Esophagus mucosa (tissue), 1 donor: ENCODE measurements around the gene CA12. TPM values are rescaled to one million over a fixed set of nuclear protein-coding genes. Genes with fewer than 3 reads are reported as not detected.
A peak's percentile ranks its signal among the peaks of the same experiment; 100 is the strongest.

Source experiments
- ATAC-seq: fragments of 200-7000 bp; cut with Tn5 transposase; one replicate; pipeline ENCODE4 v1.9.1; 2020
- total RNA-seq: library from RNA; stranded (reverse); gene quantifications from one replicate; pipeline ENCODE4 v1.2.4, GENCODE V29; 2023
- donor health status: DM: yes; HTN: yes; CAD: no.

Gene CA12
- total RNA-seq, 1 donor from 2014 or later, result 138 TPM

DNA sequence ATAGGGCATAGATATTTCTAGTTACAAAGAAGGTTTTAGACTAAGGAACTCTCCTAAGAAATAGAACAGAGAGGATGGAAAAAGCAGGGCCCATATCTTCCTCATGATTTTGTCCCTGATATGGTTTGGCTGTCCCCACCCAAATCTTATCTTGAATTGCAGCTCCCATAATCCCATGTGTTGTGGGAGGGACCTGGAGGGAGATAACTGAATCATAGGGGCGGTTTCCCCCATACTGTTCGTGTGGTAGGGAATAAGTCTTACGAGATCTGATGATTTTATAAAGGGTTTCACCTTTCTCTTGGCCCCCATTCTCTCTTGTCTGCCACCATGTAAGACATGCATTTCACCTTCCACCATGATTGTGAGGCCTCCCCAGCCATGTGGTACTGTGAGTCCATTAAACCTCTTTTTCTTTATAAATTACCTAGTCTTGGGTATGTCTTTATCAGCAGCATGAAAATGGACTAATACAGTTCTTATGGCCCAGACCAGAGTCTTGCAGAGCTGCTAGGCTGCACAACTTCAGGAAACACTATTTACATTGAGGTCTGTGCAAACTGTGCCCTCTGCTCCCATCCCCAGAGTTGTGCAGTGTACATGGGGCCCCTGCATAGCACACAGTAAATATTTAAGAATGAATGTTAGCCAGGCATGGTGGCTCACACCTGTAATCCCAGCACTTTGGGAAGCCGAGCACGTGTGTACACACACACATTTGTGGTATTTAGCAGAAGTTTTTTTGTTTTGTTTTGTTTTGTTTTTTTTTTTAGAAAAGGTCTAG lies 20.3 kb upstream of the CA12 start:
- ATAC-seq, result no peak

DNA sequence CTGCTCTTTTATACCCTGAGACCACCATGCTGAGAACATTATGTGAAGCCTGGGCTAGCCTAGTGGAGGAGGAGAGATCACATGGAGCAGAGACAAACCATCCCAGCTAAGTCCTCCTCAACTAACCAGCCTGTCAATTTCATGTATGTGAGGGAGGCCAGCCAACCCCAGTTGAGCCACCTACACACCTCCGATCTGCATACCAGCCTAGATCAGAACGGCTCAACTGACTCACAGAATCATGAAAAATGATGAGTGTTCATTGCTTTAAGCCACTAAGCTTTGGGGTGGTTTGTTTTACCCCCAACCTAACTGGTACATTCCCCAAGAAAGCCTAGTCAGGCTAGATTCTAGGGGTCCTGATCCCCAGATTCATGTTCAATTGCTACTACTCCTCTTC lies 19.4 kb upstream of the CA12 start:
- peak; percentile 60 for ATAC-seq

DNA sequence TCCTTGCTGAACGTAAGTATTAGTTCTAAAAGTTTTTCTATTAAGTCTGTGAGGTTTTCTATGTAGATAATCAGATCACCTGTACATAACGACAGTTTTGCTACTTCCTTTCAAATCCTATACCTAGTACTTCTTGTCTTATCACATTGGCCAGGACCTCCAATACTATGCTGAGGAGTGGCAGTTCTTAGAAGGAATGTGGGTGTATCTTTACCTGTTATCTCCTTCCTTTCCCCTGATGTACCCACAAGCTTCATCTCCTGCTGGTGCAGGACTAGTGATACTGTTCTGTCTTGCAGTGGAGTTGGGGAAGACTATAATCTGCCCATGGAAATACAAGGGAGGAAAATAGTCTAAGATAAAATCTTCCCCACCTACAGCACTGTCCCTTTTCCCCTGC lies 16.8 kb upstream of the CA12 start:
- ATAC-seq, result no peak

DNA sequence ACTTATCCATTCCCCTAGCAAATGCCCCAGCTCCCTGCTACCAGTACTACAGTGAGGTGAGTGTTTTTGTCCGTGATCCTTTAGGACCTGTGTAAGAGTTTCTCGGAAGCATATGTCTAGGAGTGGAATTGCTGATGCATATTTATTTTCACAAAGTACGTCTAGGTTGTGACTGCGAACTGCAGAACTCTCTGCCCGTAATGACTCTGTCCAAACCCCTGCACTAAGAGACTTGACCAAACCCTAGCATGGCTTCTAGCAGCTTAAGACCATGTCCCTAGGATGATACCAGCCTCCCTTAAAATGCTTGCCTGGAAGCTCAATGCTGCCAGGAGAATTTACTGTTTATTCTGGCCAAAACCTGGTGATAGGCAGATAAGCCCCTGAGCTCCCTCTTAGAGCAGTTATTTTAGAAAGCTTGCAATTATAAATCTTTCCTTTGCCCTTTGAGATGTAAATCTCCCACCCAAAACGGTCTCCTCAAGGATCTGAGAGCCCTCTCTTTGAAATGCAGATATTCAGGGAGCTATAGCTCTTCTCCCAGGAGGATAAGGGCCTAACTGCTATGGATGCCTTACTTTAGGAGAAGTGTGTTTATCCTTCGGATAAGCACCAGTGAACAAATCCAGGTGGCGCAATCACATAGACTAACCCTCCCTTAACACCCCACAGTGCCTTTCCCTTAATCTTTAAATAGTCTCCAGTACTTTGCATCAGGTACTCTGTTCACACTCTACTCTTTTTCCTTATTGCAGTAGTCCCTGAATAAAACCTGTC lies 14.7 kb upstream of the CA12 start:
- peak; percentile 69 for ATAC-seq

DNA sequence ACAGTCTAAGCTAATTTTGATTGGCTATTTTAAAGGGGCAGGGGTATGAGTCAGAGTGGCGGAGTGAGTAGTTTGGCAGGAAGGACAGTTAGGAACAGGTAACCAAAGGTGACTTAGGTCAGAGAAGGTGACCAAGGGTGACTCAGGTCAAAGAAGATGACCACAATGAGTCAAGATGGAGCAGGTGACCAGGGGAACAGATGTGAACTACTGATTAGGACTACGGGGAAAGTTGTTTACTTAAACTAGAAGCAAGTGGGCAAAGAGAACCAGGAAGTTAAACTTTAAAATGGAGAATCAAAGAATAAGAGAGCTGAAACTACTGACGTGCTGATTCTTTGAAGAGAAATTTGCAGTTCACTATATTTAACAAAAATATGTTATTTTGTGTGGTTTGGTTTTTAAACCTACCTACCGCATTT lies 14.1 kb upstream of the CA12 start:
- no peak for ATAC-seq

DNA sequence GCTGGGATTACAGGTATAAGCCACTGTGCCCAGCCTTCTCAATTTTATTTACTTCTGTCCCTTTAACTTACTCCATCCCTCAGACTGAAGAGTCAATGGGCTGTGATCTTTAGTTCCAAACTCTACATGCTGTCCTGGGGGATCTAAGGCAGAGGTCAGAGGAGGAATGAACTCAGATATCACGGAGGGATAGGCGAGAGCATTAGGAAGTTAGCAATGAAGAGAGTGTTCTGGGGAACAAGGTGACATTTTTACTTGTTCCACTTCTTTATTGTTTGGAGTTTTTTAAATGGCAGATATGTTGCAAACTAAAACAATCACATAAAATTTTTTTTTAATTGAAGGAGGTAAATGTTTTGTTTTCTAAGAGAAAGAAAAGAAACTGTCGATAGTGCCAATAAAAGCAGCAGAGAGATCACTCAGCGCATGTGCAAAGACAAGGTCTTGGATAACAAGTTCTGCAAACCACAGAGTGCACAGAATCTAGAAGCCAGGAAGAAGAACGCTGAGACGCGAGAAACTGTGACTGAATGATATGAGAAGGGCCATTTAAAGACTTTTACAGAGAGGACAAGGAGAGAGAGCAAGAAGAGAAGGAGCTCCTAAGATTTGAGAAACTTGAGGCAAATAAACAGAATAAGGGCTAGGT lies 10.8 kb upstream of the CA12 start:
- no peak for ATAC-seq

DNA sequence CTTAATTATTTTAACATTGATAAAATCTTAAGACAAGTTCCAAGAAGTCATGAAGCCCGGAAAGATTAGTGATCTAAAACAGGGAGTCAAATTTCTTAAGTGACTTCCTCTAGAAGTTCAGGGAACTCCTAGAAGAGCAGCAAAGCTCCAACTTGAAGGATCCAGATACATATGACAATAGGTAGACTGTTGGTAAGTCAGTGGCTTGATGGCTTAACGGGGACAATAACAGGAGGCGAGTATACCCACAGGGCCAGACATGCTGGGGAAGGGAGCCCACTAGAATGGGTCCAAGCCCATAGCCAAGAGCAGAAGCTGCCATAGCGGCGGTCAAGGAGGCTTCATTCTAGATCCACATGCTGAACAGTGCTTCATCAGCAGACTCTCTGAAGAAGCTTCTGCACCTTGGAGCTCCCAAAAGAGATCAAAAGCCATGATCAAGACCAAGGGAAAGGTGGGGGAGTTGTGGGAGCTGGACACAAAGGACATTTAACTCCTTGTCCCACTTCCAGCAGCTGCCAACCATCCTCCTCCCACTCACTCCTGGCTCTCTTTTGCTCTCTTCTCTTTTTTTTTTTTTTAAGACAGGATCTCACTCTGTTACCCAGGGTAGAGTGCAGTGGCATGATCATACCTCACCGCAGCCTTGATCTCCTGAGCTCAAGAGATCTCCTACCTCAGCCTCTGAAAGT lies 10.2 kb upstream of the CA12 start:
- ATAC-seq, result no peak

DNA sequence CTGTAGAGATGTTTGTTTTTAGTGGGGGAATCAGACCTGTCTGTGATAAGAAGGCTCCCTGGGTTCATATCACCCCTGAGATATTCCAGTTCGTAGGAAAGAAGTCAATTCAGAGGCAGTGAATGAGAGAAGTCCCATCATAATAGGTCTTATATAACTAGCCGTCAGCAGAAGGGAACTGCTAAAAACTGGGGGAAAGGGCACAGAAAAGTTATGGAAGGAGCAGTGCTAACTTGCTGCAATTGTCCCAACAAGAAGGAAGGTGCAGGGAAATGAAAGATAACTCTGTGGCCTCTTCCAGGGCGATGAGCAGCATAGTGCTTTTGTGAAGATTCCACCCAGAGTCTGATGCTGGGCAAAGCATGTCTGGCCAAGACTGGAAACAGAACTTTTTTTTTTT lies 9.0 kb upstream of the CA12 start:
- ATAC-seq, result no peak

DNA sequence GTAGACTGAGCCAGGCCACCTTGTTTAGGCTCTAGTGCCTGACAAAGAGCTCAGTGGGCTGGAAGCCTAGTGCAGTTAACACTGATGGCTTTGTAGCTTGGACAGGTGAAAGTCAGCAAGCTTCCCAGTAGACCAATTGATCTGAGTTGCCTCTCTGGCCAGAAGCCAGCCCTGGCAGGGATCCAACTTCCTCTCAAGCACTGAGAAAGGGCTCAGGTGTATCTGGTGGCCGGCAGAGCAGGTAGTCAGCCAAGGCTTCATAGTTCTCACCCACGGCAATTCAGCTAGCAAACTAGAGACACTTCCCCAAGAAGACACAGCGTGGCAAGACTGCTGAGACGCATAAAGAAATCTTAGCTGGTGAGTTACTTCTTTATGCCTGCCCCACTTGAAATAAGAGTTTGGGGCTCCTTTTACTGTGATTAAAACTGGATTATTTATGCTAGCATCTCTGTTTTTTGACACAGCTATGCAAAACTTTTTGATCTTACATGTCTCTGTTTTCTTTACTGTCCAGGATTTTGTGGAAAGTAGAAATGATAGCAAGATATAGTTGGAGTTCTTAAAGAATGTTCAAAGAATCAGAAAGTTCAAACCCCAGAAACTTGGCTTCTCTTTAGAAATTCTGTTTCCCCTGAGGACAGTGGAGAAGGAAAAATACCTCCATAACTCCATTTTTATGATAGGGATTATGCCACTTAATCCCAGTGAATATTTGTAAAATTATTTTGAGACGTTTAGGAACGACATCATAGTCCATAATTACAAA lies 8.4 kb upstream of the CA12 start:
- ATAC-seq, result peak; percentile 9

DNA sequence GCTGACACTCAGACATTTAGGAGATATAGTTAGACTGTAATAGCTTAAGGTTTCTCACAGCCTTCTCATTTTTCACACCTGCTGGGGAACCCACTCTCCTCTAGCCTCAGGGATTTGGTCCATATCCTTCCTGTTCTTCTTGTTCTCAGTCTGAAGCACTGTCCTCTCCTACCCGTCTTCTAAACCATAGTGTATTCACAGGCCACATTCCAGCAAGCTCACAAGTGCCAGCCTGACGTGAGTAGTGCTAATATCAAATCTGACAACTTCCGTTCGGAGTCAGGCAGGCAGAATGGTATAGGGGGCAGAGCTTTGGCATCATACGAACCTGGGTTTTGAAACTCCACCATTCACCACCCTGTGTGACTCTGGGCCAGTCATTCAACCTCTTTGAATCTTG lies 6.9 kb upstream of the CA12 start:
- peak; percentile 33 for ATAC-seq

DNA sequence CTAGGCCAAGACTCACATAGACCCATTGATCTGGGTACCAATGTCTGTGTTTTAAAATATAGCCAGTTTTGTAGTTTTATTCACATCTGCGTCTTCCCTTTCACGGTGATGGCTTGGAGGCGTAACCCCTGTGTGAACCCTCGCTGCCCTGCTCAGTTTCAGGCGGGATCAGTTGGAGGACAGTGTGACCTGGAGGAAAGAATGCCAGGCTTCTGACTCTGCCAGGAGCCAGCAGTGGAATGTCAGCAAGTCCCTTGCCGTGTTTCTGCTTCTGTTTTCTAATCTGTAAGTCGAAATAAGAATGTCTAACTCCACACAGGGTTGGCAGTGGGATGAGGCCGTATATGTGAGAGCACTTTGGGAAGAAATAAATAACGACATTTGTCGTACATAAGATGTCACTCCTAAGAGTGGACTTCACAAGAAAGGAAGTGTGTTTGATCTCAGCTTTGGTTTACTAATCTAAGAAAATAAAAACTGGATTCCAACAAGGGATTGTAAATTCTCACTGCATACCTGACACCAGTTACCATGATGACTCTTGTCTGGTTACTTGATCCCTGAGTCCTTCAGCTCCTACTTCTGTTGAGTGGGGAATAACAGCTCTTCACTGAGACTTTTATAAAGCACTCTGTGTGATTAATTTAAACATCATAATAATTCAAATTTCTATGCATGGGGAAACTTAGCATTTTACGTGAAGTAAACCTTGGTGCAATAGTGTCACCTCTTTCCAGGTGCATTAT lies 6.3 kb upstream of the CA12 start:
- no peak for ATAC-seq

DNA sequence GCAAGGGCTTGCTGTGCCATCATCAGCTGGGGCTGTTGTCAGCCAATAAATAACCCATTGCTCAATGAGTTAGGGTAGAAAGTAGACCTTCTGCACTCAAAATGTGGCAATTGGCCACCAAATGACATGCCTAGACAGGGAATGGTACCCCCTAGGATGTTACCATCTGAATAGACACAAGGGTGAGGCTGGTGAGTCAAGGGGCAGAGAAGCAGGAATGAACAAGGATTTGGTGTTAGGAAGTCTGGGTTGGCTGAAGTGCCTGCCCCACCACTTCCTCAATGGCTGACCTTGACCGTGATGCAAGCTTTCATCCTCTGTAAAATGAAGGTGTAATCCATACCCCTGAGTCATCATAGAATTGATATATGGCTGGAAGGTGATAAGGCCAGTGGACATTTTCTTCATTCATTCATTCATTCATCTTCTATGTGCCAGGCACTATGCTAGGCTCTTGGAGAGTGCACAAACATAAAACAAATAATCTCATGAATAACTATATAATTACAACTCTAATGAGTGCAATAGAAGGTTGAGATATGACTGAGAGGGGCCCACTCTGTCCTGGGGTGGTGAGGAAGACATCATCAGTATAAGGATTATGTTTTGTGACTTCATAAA lies 4.4 kb upstream of the CA12 start:
- peak; percentile 77 for ATAC-seq

DNA sequence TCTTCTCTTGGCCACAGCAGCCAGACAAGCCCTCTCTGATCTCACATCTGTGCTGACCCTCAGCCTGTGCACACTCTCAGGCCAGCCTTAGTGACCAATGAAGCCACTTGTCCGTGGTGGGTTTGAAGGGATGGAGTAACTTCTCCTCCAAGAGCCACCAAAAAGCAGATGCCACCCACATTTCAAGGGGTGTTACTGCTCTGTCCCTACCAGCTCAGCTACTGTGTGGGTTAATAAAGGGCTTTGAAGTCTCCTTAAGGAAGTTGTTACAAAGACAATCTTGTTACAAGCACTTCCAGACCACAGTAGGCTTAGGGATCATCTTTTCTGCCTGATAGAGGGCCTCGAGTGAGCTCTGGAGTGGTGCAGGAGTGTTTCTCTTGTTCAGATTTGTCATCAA lies 3.3 kb upstream of the CA12 start:
- ATAC-seq, result no peak

DNA sequence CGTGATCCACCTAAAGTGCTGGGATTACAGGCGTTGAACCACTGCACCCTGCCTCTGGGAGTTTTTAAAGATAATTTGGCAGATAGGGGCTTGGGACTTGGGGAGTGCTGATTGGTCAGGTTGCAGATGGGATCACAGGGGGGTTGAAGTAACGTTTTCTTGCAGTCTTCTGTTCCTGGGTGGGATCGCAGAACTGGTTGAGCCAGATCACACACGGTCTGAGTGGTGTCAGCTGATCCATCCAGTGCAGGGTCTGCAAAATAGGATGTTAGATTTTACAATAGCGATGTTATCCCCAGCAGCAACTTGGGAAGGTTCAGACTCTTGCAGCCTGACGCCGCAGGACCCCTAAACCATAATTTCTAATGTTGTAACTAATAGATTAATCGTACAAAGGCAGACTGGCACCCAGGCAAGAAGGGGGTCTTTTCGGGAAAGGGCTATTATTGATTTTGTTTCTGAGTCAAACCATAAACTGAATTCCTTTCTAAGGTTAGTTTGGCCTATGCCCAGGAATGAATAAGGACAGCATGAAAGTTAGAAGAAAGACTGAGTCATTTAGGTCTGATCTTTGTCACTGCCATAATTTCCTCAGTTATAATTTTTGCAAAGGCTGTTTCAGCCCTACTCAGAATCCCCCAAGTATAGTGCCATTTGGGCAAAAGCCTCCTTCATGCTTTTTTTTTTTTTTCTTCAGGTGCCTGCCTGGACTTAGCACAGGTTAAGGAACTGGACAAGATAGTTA lies 1.5 kb upstream of the CA12 start:
- no peak for ATAC-seq

DNA sequence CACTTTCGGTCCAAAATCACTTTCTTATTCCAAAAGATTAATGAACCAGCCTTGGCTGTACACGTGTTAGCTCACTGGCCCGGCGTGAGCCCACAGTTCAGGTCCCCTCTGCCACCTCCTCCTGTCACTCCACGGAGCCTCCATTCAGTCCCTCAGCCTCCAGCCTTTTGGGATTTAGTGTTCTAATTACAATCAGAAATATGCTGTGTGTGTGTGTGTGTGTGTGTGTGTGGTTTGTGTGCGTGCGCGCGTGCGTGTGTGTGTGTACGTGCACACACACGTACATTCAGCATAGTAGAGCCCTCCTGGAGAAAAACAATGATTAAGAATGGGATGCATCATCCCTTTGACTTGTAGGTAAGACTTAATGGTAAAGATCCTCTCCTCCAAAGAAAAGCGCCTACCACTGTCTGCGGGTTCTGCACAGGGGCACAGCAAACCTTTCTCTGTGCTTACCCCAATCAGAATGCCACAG lies 801 bp downstream of the CA12 start:
- no peak for ATAC-seq

DNA sequence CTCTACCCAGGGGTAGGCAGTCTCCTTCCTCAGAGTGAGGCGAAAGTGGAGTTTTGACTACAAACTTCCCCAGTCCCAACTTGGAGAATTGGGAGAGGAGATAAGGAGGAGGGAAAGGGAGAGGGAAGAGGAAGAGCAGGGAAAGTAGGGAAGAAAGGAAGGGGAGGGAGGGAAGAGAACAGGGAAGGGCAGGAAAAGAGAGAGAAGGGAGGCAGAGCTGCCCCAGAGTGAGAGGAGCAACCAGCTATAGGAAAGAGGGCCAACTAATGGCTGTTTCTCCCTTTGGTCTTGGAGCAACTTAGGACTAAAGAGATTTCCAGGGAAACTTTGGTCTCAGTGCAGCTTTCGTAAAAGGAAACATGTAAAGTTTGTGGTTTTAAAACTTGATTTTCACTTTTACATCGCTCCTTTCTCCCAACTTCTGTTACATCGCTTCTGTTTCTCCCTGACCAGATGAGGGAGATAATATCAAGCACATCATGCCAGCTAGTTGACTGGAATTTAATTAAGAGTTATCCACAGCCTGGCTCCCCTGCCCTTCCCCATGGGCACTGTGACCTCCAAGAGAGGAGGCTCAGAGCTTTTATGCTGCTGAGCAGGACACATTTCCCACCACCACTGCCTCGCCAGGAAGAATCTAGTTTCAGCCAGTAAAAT lies 1.4 kb downstream of the CA12 start:
- ATAC-seq, result no peak

DNA sequence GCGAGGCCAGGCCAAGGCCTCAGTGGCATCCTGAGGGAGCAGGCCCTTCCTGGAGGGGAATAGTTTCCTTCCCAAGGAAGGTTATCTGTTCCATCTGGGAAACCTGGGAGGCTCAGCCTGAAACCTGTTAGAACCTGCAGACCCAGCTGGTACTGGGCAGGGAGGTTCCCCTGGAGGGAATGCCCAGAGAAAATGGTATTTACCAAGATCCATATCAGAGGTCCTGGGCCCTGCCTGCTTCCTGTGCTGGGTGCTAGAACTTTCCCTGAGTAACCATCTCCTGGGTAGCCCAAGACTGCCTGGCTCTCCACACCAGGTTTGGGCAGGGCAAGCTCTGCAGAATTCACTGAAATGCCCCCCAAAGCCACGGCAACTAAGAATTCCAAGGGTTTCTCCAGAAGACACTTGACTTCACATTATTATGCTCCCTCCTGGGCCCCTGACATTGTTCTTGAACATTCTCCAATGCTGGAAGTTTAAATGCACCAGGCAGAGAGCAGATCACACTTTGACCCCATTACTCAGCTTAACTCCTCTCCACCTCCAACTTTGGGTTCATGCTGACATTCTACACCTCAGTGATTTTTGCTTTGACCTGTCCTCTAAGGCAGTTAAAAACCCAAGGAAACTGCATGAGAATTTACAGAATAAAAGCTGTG lies 2.0 kb downstream of the CA12 start:
- no peak for ATAC-seq

DNA sequence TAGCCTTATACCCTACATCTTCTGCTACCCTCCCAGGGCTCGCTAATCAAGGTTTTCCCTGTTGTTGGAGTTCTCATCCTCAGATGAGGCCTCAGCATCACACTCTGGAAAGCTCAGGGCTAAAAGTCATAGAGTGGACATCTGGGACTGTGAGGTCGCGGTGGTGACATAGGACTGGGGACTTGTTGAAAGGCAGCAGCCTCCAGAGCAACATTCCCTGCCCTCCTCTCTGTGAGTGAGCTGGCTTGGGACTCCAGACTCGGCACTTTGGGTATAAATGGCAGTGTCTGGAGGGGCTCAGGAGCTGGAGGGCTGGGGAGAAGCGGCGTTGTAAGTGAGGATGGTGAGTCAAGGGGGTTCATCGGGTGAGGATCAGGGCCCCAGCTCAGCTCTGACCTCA lies 2.7 kb downstream of the CA12 start:
- ATAC-seq, result no peak
